HG02623 (cell line): Measurements from ENCODE around the gene CLK4.

Experiments
- ATAC-seq: cut with Tn5 transposase; IDR thresholded peaks from one replicate; pipeline ENCODE4 v1.9.1; 2021; ENCODE audit warnings: moderate library complexity; ENCODE audit not compliant: unreplicated experiment

Gene CLK4

GRCh38 chr5:178557416-178557815 lies 69.4 kb downstream of the CLK4 start:
- ATAC-seq, result no peak

GRCh38 chr5:178555771-178556211 lies 71.1 kb downstream of the CLK4 start:
- no peak for ATAC-seq

- ATAC-seq, result no peak
These were observed 71.8 kb downstream of the CLK4 start for GRCh38 chr5:178555005-178555404.

- ATAC-seq, result no peak
These were observed 72.5 kb downstream of the CLK4 start for GRCh38 chr5:178554311-178554710.

GRCh38 chr5:178553517-178553916 lies 73.3 kb downstream of the CLK4 start:
- no peak for ATAC-seq
